ENCODE data around the gene ATP1A1.

The ATP1A1 gene

GRCh38 chr1:116416854-116417513 is 43.9 kb downstream of the ATP1A1 start:
- in situ Hi-C loops (cut with MboI; ENCODE audit: low pct_unique_long_range_greater_than_20kb, low sequenced_read_pairs, unreplicated experiment) = no loop called here
- no peak for TF ChIP-seq CTCF (IDR thresholded peaks at IDR 0.05; ENCODE audit: extremely low read depth, insufficient read depth, missing control alignments)
- DNase-seq (ENCODE audit: low spot score) = no peak

- in situ Hi-C loops (cut with MboI; ENCODE audit: low pct_unique_long_range_greater_than_20kb, low sequenced_read_pairs, unreplicated experiment) = no loop called here
- DNase-seq (ENCODE audit: low spot score) = no peak
- no peak for TF ChIP-seq CTCF (IDR thresholded peaks at IDR 0.05; ENCODE audit: extremely low read depth, insufficient read depth, missing control alignments)
Observed at GRCh38 chr1:116417678-116418077, 44.6 kb downstream of the ATP1A1 start.

GRCh38 chr1:116418091-116418830 is 45.2 kb downstream of the ATP1A1 start:
- no peak for TF ChIP-seq CTCF (IDR thresholded peaks at IDR 0.05; ENCODE audit: extremely low read depth, insufficient read depth, missing control alignments)

GRCh38 chr1:116420417-116421200 is 47.6 kb downstream of the ATP1A1 start:
- in situ Hi-C loops (cut with MboI; ENCODE audit: low pct_unique_long_range_greater_than_20kb, low sequenced_read_pairs, unreplicated experiment) = no loop called here
- no peak for DNase-seq (ENCODE audit: low spot score)
- TF ChIP-seq CTCF (IDR thresholded peaks at IDR 0.05; ENCODE audit: extremely low read depth, insufficient read depth, missing control alignments) = no peak

More at GRCh38 chr1:116418091-116418830, 45.2 kb downstream of the ATP1A1 start:
- in situ Hi-C loops (cut with MboI; ENCODE audit: low pct_unique_long_range_greater_than_20kb, low sequenced_read_pairs, unreplicated experiment) = no loop called here
- peak; percentile 86 for DNase-seq (ENCODE audit: low spot score)

GRCh38 chr1:116424438-116424837 is 51.4 kb downstream of the ATP1A1 start:
- in situ Hi-C loops (cut with MboI; ENCODE audit: low pct_unique_long_range_greater_than_20kb, low sequenced_read_pairs, unreplicated experiment) = no loop called here

More at GRCh38 chr1:116424438-116424837, 51.4 kb downstream of the ATP1A1 start:
- TF ChIP-seq CTCF (IDR thresholded peaks at IDR 0.05; ENCODE audit: extremely low read depth, insufficient read depth, missing control alignments) = no peak
- no peak for DNase-seq (ENCODE audit: low spot score)

Data from GM13977 (cell line).